NCI-H2081 (cell line): ENCODE data around the gene PTPRN2.

Experiments
- DNase-seq, 2 experiments: peaks; one replicate each; lab custom pipeline; 2025; lab: John Stamatoyannopoulos, UW

Gene PTPRN2

DNA sequence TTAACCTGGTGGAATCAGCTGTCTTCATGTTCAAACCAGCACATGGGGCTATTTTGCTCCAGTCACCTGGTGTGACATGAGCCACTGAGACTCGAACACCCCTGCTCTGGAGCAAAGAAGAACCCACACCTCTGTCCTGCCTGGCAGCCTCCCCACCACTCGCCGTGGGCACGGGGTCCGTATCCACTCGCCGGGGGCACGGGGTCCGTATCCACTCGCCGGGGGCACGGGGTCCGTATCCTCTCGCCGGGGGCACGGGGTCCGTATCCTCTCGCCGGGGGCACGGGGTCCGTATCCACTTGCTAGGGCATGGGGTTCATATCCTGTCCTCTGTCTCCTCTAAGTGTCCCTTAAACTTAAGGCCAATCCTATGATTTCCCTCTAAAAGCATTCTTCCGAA is 558.7 kb downstream of the PTPRN2 start:
- DNase-seq: no peak

DNA sequence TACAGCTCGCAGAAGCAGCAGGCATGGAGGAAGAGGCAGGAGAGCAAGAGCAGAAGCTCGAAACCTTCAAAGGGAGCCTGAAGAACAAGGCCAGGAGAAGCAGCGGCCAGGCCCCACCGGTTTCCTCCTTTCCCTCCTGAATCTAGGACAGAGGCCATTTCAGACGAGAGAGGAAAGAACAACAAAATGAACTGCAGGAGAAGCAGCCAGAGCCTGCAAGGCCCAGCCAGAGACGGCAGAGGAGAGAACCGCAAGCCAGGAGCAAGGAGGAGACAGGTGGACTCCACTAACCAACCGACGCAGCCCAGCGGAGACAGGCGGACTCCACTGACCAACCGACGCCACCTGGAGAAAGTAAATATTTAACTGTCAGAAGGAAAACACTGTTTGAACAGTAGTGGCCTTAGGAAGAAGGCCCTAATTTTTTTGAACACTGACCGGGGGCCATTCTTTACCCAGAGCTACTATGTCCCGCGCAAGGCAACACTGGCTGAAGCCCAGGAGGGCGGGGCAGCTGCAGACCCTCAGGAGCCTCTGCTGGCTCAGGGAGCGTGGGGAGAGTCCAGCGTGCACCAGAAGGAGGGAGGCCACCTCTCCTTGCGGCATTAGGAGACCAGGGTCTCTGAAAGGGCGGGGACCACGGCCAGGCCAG is 559.2 kb downstream of the PTPRN2 start:
- DNase-seq: no peak

DNA sequence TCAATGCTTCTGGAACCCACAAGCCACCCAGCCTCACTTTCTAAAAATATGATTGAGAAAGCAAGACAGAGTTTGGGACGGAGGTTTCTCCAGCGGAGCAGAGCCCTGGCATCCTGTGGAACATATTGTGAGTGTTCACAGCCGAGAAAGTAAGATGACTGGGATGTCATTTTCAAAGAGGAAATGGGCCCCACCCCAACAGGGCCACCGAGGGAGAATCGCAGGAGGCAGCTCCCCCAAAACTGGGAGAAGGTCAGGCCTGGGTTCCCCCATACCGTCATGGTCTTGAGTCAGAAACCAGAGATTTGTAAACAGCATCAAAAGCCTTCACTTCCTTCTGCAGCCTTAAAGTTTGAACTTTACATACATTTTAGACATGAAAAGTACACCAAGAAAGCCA is 560.0 kb downstream of the PTPRN2 start:
- no peak for DNase-seq

DNA sequence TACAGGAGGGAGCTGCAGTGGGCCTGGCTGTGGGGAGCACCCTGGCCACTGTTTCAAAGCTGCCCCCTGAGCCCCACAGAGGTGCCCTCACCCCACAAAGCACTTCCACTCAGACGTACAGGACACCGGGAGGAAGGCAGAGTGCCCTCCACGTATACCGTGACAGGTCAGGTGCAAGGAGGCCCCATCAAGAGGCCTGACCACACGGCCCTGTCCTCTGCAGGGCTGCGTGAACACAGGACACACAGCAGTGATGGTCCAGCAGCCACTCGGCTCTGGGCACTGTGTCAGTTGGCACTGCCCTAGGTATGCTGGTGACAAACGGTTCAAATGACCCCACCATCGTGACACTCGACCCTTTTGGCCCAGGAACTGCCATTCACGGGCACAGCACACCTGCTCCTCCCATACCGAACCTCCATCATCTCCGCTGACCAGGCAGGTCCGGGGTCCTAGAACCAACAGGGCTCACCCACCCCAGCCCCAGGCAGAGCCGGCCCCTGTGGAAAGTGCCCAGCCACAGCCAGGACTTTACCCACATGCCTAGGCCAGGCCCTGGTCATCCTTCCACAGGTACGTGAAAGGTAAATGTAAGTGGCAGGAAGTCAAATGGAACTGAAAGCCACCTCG is 560.9 kb downstream of the PTPRN2 start:
- DNase-seq: no peak

DNA sequence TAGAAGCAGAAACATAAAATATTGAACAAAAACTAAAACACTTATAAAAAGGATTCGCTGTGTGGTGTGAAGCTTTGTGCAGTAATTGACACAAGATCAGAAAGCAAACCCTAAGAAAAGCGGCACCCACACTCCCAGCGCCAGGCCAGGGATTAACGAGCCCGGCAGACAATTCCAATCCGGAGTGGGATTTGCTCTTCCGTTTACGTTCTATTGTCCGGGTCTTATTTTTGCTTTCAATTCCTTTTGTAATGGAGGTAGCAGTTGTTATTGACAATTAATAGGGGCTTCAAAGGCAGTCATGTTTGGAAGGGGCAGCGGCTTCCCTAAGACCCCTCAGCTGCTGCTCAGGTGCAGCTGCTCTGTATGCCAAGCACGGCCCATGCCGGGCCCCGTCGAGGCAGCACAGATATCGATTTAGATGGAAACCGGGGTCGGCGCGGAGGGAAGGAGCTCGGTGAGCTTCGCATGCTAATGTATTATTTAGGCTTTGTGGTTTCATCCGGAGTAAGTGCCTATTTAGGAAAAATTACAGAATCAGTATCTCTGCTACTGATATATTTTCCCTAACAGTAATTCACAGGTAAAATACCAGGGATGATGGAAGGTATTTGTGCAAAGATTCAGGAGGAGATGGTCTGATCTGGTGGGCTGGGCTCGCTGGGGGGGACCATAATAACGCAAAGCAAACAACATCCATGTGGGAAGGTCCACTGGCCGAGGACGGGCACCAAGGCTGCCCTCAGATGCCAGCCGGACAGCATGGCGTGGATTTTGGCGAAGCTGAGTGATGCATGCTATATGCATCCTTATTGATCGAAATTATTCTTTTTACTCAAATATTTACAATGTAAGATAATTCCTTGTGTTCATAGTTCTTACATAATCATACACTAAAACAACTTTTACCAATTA is 561.7 kb downstream of the PTPRN2 start:
- no peak for DNase-seq

DNA sequence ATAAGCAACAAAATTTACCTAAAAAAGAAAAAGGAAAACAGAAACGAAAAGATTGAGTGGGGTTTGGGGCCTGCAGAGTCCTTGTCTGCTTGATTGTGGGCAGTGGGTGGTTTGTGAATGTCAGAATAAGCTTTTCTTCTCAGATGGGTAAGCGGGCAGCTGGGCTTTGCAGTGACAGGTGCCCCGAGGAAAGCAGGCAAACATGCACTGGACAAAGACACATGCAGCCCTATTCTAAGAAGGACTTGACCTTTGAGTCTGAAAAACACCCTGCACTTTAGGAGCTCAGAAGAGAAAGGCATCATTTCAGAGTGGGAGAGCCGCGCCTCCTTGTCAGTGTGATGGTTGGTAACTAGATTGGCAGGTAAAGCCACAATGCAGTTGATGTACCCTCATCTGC is 562.7 kb downstream of the PTPRN2 start:
- DNase-seq: no peak

DNA sequence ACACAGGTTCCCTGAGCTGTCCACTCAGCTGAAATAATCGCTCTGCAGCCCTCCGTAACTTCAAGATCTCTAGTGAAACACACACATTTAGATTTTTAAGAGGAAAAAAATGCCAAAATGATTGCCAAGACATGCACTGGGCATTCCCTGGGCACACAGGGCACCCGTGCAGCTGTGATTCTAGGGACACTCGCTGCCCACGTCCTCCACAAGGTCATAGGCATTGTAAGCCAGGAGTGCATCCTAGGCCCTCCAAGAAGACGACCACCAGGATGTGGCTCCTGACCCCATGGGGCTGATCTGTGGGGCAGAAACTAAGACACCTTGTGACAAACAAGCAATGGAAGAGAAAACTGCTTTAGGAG is 563.3 kb downstream of the PTPRN2 start:
- DNase-seq: no peak

DNA sequence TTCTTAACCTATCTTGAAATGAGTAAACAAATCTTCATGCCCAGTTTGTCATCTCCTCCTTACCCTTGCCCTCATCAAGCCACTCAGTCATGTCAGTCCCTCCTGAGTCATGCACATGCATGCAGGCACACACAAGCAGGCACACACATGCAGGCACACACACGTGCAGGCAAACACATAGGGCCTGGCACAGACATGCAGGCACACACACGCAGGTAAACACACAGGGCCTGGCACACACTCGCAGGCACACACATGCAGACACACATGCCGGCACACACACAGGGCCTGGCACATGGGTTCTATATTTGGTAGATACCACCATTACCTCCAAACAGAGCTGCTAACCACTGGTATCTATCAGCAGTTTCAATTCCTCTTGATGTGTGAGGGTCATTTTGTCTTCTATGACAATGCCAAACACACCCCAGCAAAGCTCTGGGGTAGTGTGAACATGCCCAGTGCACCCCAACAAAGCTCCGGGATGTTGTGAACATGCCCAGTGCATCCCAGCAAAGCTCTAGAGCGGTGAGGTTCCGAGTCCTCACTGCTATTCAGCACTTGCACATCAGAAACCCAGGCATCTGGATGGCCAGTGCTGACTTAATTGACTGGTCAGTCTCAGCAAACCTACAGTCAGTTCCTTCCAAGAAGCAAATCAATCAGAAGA is 563.8 kb downstream of the PTPRN2 start:
- DNase-seq: no peak

DNA sequence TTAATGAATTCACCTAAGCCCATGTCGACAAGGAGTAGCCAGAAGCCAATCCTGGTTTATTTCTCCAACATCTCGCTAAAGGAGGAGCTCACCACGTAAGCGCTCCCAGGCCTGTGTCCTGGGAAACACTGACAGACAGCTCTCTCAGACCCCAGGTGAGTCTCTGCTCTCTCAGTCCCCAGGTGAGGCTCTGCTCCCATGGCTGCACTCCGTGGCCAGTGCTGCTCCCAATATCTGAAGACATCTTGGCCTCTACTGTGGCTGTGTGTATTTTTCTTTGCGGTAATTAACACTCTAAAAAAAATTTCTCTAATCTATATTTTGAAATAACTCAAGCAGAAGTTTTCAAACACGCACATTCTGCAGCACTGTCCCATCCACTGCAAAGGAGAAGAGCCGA is 564.5 kb downstream of the PTPRN2 start:
- no peak for DNase-seq

DNA sequence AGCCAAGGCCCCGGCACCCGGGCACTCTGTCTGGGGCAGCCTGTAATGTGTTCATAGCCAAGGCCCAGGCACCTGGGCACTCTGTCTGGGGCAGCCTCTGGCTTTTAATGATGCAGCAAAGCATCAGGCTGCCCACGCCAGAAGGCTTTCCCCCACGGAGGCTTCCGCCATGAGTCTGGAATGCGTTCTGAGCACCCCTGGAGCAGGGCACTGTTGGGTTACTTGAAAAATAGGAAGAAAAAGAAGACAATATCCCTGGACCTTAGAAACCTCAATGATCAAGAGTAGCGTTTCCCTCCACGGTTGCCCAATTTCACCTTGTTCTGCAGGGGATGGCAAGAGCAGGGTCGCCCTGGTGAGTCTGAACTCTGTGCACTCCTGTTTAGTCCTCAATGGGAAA is 565.0 kb downstream of the PTPRN2 start:
- no peak for DNase-seq

DNA sequence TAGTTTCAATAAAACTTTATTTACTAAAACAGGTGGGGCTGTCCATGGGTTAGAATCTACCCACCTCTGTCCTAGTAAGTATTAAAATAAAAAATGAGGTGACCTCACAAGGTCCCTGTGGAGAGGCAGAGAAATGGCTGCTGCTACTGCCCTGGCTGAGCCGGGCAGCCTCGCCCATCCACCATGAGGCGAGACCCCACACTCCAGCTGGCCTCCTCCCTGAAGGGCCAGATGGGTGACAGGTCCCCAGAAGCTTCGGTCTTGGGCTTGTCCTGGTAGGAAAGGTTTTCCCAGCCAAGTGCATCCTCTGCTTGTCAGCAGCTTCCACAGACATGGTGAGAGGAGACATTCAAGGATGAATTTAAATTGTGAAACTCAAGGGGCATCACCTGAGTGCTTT is 565.8 kb downstream of the PTPRN2 start:
- DNase-seq: no peak

DNA sequence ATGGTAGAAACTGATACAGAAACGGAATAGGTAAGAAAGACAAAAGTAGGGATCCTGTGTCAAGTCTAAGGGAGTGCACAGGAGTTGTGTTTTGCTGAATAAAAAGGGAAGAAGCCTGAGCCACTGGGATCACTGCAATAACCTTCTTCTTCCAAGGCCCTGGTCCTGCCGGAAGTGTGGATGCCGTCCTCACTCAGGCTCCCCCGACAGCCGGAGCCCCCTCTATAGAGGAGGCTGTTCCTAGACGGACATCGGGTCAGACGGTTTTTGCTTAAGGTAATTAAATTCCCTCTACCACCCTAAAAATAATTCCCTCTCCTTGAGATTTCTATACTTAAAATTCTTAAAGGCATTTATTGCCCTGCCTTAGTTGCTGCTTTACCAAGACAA is 566.9 kb downstream of the PTPRN2 start:
- DNase-seq: no peak

DNA sequence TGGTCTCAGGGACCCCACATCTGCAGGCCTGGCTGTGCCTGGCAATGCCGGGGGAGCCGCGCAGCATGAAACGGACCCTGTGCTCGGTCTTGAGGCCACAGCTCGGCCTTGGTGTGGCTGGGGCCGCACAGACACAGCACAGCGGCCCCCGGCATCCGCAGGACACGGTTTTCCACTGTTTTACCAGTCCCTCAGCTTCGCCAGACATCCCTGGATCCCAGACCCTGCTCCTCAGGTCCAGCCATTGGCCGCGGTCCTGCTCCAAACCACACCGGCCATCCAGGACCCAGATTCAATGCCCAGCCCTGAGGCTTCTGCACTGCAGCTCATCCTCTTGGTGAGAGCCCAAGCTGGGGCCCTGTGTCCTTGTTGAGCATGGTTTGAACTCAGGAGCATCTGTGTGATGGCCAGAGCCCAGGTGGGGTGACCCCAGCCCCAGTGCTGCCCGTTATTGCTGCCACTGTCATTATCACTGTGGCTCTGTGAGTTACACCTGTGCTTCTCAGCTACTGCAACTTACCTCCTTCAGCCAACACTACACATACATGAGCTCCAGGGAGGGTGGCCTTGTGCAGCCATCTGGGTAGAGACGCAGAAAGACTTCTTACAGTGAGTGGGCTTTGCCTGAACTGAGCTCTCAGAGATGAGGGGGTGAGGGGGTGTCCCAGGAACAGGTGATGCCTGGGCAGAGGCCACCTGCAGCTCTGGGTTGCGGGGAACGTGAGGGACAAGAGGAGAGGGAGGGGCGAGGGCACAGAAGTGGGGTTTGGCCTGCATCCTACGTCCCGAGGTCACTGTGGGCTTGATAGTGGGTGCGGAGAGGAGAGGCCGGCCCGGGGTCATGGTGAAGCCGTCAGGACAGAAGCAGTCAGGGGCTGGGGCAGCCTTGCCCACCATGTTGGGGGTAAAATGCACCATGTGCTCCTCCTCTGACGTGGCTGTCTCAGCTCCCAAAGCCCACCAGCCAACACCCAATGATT is 567.6 kb downstream of the PTPRN2 start:
- no peak for DNase-seq

DNA sequence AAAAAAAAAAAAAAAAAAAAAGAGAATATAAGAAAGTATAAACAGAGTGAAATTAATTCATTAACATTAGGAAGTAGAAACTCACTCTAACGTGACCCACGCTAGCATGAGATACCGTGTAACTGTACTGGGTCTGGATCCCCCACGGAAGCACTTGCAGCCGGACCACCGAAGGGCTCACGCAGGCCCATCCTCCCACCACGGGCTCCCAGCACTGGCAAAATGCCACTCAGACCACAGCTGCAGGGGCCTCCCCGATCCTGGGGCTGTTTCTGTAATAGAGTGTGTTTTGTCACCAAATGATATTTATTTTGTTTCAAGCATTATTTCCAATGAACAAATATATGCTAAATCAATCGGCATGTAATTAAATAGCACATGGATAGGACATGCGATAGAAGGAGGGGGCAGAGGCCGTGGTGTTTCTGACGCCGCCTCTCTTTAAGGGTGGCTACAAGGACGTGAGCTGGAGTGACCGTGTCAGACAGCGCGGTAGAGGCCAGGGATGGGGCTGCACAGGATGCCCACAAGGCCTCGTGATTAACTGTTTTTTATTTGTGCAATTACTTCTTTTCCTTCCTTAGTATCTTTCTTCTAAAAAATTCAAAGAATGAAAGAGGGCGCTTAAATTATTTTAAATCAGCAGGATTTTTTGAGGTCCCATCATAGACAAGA is 568.5 kb downstream of the PTPRN2 start:
- peak in 1 of 2 experiments; percentile 7 for DNase-seq

DNA sequence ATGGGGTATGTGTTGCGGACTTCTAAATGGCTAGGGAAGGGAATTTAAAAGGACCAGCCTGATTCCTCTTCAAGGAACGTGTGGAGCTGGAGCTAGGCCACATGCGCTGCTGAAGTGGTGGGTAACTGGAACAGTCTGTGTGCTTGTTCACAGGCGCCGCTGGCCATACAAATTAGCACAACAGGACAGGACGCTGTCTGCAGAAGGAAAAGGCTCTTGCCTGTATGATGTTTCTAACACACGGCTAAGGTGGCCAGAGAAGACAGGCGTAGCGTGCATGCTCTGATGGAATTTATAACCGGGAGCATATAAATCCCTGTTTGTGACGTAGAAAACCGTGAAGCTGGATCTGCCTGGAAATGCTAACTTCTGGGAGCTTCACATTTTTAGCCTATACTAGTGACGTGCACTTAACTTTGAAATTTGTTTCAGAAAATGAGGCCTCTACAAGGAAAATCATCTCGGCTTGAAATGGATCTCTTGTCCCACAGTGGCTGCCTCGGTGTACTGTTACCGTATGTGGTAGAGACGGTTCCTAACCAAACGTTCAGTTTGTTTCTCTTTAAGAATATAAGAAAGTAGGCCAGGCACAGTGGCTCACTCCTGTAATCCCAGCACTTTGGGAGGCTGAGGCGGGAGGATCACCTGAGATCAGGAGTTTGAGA is 569.4 kb downstream of the PTPRN2 start:
- DNase-seq: no peak

DNA sequence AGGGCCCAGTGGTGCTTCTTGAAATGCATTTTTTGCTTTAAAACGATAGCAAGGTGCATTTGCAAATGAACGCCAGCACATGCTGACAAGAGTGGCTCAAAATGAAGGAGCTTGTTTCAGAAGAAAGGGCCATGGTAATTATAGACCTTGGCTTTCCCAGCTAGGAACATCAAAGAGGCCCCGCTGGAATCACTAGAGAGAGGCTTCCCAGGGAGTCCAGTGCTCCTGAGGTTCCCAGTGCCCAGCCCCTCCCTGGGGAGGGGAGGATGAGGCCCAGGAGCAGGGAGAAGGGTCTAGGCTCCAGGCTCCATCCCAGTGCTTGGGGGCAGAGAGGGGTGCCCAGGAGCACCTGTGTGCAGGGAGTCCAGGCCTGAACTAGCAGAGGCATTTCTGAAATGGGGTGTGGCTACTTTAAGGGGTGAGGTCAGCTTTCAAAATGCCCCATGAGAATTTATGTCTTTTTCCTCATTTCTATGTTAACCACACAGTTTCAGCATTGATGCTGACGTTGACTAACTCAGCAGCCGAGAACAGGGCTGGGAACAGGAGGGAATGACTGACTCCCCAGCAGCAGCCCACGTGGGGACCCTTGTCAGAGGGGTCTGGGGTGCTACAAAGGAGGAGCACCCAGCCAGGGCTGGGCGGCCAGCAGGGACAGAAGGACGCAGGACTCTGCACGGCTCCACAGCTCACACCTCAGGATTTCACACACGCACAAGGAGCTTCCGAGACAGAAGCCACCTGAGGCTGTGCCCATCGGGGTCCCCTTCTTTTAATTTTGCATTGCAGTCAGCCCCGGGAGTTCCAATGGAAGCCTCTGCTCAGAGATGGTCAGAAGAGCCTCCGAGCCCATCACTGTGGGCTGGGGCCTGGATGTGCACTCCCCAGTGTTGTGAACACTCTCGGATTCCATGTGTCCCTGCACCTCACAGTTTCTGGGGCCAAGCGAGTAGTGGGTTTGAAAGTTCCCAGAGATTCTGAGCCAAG is 570.2 kb downstream of the PTPRN2 start:
- peak; percentile 40 to 51 for DNase-seq

DNA sequence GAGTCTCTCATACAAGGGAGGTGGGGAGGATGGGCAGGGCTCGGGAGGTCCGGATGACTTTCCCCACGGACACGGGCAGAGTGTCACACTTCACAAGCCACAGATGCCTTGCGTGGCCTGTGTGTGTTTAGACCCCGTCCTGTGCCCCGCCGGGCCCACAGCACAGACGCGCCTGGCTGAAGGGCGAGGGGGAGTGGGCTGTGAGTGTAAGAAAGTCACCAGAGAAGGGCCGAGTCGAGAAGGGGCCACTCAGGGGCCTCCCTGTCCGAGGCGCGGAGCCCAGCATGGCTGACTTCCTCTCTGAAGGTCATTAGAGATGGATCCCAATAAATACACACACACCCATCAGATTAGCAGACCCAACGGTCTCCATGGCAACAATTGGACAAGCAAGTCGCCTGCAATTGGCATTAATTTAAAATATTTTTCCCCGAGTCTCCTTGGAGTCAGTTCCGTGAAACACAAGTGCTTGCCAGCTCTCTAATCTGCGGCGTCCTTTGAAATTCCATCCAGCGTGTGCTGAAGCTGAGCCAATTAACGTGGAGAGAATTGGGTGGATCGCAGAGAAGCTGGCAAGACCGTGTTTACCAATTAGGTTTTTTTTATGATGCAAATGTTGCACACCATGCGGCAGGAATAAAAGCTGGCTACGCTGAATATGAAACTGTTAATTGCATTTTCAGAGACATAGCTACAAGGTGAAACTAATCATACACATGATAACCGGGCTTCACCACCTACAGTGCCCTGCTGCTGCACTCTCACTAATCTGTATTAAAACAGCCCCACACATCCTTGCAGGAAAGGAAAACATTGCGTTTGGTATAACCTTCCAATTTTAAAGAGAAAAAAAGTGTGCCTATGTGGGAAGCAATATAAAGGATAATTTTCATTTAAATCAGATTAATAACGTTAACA is 571.2 kb downstream of the PTPRN2 start:
- peak; percentile 77 to 89 for DNase-seq
